HG02973 (cell line): ENCODE results near the gene NBPF6.
A peak's percentile ranks its signal among the peaks of the same experiment; 100 is the strongest.
"Not testable (repeated sequence)": the region's sequence is repeated elsewhere in the genome, so short reads cannot be mapped to it uniquely, and the experiment has no call there.

ENCODE experiments used
- ATAC-seq: cut with Tn5 transposase; IDR thresholded peaks from one replicate; pipeline ENCODE4 v1.9.1; 2021; ENCODE audit warnings: moderate library complexity; ENCODE audit not compliant: unreplicated experiment

The NBPF6 gene

DNA sequence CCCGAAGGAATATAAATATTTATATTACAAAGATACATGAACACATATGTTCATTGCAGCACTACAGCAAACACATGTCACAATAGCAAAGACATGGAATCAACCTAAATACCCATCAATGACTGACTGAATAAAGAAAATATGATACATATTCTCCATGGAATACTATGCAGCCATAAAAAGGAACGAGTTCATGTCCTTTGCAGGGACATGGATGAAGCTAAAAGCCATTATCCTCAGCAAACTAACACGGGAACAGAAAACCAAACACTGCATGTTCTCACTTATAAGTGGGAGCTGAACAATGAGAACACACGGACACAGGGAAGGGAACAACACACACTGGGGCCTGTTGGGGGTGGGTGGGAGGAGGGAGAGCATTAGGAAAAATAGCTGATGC is 46.7 kb downstream of the NBPF6 start:
- not testable (repeated sequence) for ATAC-seq

DNA sequence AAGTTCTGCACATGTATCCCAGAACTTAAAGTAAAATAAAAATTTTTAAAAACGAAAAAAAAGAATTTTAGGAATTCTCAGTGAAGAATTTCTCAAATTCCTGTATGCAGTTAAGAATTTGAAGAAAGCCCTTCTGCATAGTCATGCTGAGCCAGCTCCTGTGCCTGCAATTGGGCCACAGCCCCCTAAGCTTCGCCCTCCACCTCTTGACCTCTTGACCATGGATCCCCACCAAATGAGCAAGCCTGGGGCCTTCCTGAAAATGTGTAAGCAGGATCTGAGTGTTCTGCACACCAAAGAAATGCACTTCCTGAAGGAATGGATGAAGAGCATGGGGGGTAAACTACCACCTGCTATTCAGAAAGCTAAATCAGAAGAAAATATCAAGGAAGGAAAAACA is 52.0 kb downstream of the NBPF6 start:
- no peak for ATAC-seq

DNA sequence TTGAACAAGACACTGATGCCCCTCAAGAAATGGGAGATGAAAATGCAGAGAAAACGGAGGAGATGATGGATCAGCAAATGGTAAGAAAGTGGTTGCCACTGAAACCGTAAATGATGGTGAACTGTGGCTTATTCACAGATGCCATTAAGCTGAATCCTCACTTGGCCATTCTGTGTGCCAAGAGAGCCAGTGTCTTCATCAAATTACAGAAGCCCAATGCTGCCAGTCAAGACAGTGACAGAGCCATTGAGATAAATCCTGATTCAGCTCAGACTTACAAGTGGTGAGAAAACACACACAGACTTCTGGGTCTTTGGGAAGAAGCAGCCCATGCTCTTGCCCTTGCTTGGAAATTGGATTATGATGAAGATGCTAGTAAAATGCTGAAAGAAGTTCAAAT is 52.5 kb downstream of the NBPF6 start:
- ATAC-seq, result no peak

DNA sequence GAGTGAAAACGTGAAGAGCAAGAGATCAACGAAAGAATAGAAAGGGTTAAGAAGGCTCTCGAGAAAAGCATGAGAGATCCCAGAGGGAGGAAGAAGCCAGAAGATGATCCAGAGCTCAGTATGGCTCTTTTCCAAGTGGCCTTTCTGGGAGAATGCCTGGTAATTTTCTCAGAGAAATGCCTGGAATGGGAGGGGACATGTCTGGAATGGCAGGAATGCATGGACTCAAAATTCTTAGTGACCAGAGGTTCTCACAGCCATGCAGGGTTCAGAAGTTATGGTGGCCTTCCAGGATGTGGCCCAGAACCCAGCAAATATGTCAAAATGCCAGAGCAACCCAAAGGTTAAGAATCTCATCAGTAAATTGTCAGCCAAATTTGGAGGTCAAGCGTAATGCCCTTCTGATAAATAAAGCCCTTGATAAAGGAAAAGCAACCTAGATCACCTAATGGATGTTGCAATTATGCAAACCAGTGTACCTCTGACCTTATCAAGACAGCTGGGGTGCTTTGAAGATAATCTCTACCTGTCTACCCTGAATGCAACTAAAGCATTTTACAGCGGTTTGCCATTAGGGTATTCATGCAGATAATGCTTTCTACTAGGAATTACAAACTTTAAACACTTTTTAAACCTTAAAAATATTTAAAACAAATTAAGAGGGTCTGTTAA is 53.1 kb downstream of the NBPF6 start:
- no peak for ATAC-seq

GRCh38 chr1:108504447-108504846 is 54.3 kb downstream of the NBPF6 start:
- ATAC-seq, result peak; percentile 89

DNA sequence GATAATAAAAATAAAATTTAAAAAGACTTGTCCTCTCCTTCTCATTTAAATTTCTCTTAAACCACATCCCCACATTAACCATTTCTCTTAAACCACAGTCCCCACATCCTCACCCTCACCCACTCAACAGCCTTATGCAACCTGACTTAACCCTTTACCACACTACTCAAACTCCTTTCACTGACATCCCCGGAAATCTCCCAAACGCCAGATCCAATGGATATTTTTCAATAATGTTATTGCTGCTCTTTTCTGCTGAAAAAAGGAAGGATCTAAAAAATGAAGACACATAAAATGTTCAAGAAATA is 55.6 kb downstream of the NBPF6 start:
- no peak for ATAC-seq

GRCh38 chr1:108511764-108512163 is 61.6 kb downstream of the NBPF6 start:
- no peak for ATAC-seq

- ATAC-seq, result peak; percentile 60
Observed at GRCh38 chr1:108512239-108513043, 62.3 kb downstream of the NBPF6 start.

GRCh38 chr1:108513044-108513415 is 62.9 kb downstream of the NBPF6 start:
- ATAC-seq, result no peak

GRCh38 chr1:108513914-108514313 is 63.8 kb downstream of the NBPF6 start:
- not testable (repeated sequence) for ATAC-seq

- ATAC-seq, result not testable (repeated sequence)
Observed at GRCh38 chr1:108517301-108517897, 67.3 kb downstream of the NBPF6 start.
